ENCODE results near the gene PADI3. TPM values are rescaled to one million over a fixed set of nuclear protein-coding genes. Genes with fewer than 3 reads are reported as not detected.

Gene PADI3
- total and polyA plus RNA-seq, 2 donors (not counting 3 experiments of a cell fraction or from before 2014, with no cell fraction given), result not detected

GRCh38 chr1:17307329-17307728, 58.4 kb downstream of the PADI3 start:
- Histone ChIP-seq H3K79me2 (ENCODE audit: control insufficient read depth, insufficient read depth, low read length) (no peaks in the 10 kb centered on the region), H3K36me3 (ENCODE audit: control insufficient read depth in 2 of 2, extremely low read depth in 1 of 2, insufficient read depth in 2 of 2, low read length in 2 of 2) (no peaks in the 10 kb centered on the region), H3K9me1 (replicated peaks; ENCODE audit: control insufficient read depth, extremely low read depth, insufficient read depth, low read length) (no peaks in the 10 kb centered on the region), H3K27me3 (ENCODE audit: control insufficient read depth in 2 of 2, insufficient read depth in 2 of 2, low read length in 2 of 2) (peaks cover 0 to 2% of the 10 kb centered on the region in 2 experiments), H3K4me2 (ENCODE audit: insufficient read depth, low read length) (no peak overlapping the region), H3K9ac (replicated peaks; ENCODE audit: extremely low read depth, insufficient read depth, low read length) (no peak overlapping the region), H3K4me1 (ENCODE audit: control insufficient read depth, extremely low read depth, insufficient read depth, low read length) (no peaks in the 10 kb centered on the region), H3K4me3 (replicated peaks in 1 of 3; ENCODE audit: insufficient read depth in 1 of 3, low read depth in 1 of 3, low read length in 3 of 3) (no peak overlapping the region), H3K27ac (ENCODE audit: insufficient read depth, low read depth, low read length) (no peak overlapping the region), H3K9me3 (replicated peaks; ENCODE audit: control insufficient read depth, insufficient read depth, low read length) (no peaks in the 10 kb centered on the region), H2AFZ (ENCODE audit: low read depth, low read length) (no peak overlapping the region), H4K20me1 (replicated peaks; ENCODE audit: control insufficient read depth, extremely low read depth, insufficient read depth, low read length) (no peaks in the 10 kb centered on the region)
- DNase-seq (ENCODE audit: low read depth, low spot score) (no peak), FAIRE-seq (no peak)
- dilution Hi-C loops (cut with MboI; ENCODE audit: extremely low pct_ligation_motif_present, low sequenced_read_pairs), result no loop called here
- CTCF ChIA-PET, result no interaction called here
- POLR2A ChIA-PET, result no interaction called here
- TF ChIP-seq GATA2 (IDR thresholded peaks at IDR 0.05; ENCODE audit: insufficient read depth, insufficient read length, low read depth, low read length), result no peak
- TF ChIP-seq MYC (IDR thresholded peaks at IDR 0.05; ENCODE audit: low read depth, low read length), result no peak
- TF ChIP-seq, protein P1, sequence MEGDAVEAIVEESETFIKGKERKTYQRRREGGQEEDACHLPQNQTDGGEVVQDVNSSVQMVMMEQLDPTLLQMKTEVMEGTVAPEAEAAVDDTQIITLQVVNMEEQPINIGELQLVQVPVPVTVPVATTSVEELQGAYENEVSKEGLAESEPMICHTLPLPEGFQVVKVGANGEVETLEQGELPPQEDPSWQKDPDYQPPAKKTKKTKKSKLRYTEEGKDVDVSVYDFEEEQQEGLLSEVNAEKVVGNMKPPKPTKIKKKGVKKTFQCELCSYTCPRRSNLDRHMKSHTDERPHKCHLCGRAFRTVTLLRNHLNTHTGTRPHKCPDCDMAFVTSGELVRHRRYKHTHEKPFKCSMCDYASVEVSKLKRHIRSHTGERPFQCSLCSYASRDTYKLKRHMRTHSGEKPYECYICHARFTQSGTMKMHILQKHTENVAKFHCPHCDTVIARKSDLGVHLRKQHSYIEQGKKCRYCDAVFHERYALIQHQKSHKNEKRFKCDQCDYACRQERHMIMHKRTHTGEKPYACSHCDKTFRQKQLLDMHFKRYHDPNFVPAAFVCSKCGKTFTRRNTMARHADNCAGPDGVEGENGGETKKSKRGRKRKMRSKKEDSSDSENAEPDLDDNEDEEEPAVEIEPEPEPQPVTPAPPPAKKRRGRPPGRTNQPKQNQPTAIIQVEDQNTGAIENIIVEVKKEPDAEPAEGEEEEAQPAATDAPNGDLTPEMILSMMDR (IDR thresholded peaks at IDR 0.05; ENCODE audit: extremely low read depth in 1 of 2, insufficient read depth in 1 of 2, low read depth in 1 of 2, low read length in 2 of 2), result no peak
- TF ChIP-seq JUN (IDR thresholded peaks at IDR 0.05; ENCODE audit: borderline replicate concordance, insufficient read depth, insufficient read length, low read depth), result no peak
- no peak for TF ChIP-seq MAX (IDR thresholded peaks at IDR 0.05; ENCODE audit: insufficient read depth, insufficient read length)
- no TSS peak for BruUV-seq (replicated peaks)
- intact Hi-C loops (cut with micrococcal nuclease), result no loop called here

- no peak within 1 kb of the TSS for H3K4me2 ChIP-seq (ENCODE audit: insufficient read depth, low read length)
- H2AFZ ChIP-seq (ENCODE audit: low read depth, low read length), result no peak within 1 kb of the TSS
- peaks cover 0 to 2% of the 10 kb centered on the region in 2 experiments for H3K27me3 ChIP-seq (ENCODE audit: control insufficient read depth in 2 of 2, insufficient read depth in 2 of 2, low read length in 2 of 2)
- no peaks in the 10 kb centered on the region for H3K4me1 ChIP-seq (ENCODE audit: control insufficient read depth, extremely low read depth, insufficient read depth, low read length)
- BruUV-seq (replicated peaks), result no TSS peak
- POLR2A ChIA-PET, result no interaction called here
- no peaks in the 10 kb centered on the region for H3K9me1 ChIP-seq (replicated peaks; ENCODE audit: control insufficient read depth, extremely low read depth, insufficient read depth, low read length)
- no peak for FAIRE-seq
- H3K9ac ChIP-seq (replicated peaks; ENCODE audit: extremely low read depth, insufficient read depth, low read length), result no peak within 1 kb of the TSS
- H3K36me3 ChIP-seq (ENCODE audit: control insufficient read depth in 2 of 2, extremely low read depth in 1 of 2, insufficient read depth in 2 of 2, low read length in 2 of 2), result no peaks in the 10 kb centered on the region
- H3K79me2 ChIP-seq (ENCODE audit: control insufficient read depth, insufficient read depth, low read length), result no peaks in the 10 kb centered on the region
- no peak for DNase-seq (ENCODE audit: low read depth, low spot score)
- no peaks in the 10 kb centered on the region for H3K9me3 ChIP-seq (replicated peaks; ENCODE audit: control insufficient read depth, insufficient read depth, low read length)
- H4K20me1 ChIP-seq (replicated peaks; ENCODE audit: control insufficient read depth, extremely low read depth, insufficient read depth, low read length), result no peaks in the 10 kb centered on the region
- CTCF ChIA-PET, result no interaction called here
- dilution Hi-C loops (cut with MboI; ENCODE audit: extremely low pct_ligation_motif_present, low sequenced_read_pairs) (no loop called here), intact Hi-C loops (cut with micrococcal nuclease) (no loop called here)
- no peak within 1 kb of the TSS for H3K4me3 ChIP-seq (replicated peaks in 1 of 3; ENCODE audit: insufficient read depth in 1 of 3, low read depth in 1 of 3, low read length in 3 of 3)
- TF ChIP-seq GATA2 (IDR thresholded peaks at IDR 0.05; ENCODE audit: insufficient read depth, insufficient read length, low read depth, low read length) (no peak), EZH2 (IDR thresholded peaks at IDR 0.05; ENCODE audit: borderline replicate concordance, low read depth, low read length, severe bottlenecking) (no peak), MYC (IDR thresholded peaks at IDR 0.05; ENCODE audit: low read depth, low read length) (no peak), FOS (IDR thresholded peaks at IDR 0.05; ENCODE audit: borderline replicate concordance, insufficient read depth, low read length) (no peak), POLR2AphosphoS5 (IDR thresholded peaks at IDR 0.05; ENCODE audit: insufficient read depth, low read depth, low read length) (no peak), JUN (IDR thresholded peaks at IDR 0.05; ENCODE audit: borderline replicate concordance, insufficient read depth, insufficient read length, low read depth) (no peak), MAX (IDR thresholded peaks at IDR 0.05; ENCODE audit: insufficient read depth, insufficient read length) (no peak)
- TF ChIP-seq, protein P1 (IDR thresholded peaks at IDR 0.05; ENCODE audit: extremely low read depth in 1 of 2, insufficient read depth in 1 of 2, low read depth in 1 of 2, low read length in 2 of 2), result no peak
- H3K27ac ChIP-seq (ENCODE audit: insufficient read depth, low read depth, low read length), result no peak within 1 kb of the TSS
Measured at GRCh38 chr1:17307946-17308345, 59.0 kb downstream of the PADI3 start, which contains the start of gene PADI4. TSS of gene PADI4 (plus strand) at chr1:17308197. CDS start at chr1:17308223, 26 bp downstream.

Measured in endothelial cell of umbilical vein (primary cell).